B cell (primary cell): Measurements from ENCODE around the gene POLA2. TPM values are rescaled to one million over a fixed set of nuclear protein-coding genes. Genes with fewer than 3 reads are reported as not detected.

Experiments
- ATAC-seq: fragments of 200-7000 bp; cut with Tn5 transposase; one replicate; pipeline ENCODE4 v1.10.0; 2021; ENCODE audit warnings: low read depth, mild to moderate bottlenecking, moderate number of reproducible peaks, moderate library complexity
- CTCF ChIA-PET: fragments of 350-600 bp; sonication (Branson Sonifier 250); formaldehyde crosslinking; loops from one replicate; lab custom pipeline; 2021; ENCODE audit warnings: antibody characterized with exemption, inconsistent platforms; lab: Charles Lee
- POLR2A ChIA-PET: fragments of 350-600 bp; sonication (Branson Sonifier 250); formaldehyde crosslinking; loops from one replicate; lab custom pipeline; 2021; ENCODE audit warnings: antibody characterized with exemption; lab: Charles Lee
- DNase-seq: peaks from one replicate; pipeline ENCODE4 v3.0.0; 2013
- H2AFZ ChIP-seq: 2 replicates; pipeline ENCODE4 v1.6.1; 2012; ENCODE audit warnings: mild to moderate bottlenecking, low read depth, low read length; ENCODE audit not compliant: insufficient read depth, poor library complexity, severe bottlenecking
- H3K27ac ChIP-seq, 2 donors: 1 replicate in 1 of 2; 2 replicates in 1 of 2; pipeline ENCODE4 v1.5.1; 2012 to 2013; ENCODE audit warnings: low read length in 2 of 2, mild to moderate bottlenecking in 2 of 2, moderate library complexity in 1 of 2
- H3K27me3 ChIP-seq, 4 experiments: fragments of 200-600 bp in 1 of 4; sonication (generic) in 1 of 4; replicated peaks in 1 of 4; 1 replicate in 2 of 4; 2 replicates in 2 of 4; pipeline versions ENCODE4 v1.6.1 to v1.7.0; 2013 to 2016; ENCODE audit warnings: low read length in 3 of 4, mild to moderate bottlenecking in 2 of 4, mixed read lengths in 1 of 4, moderate library complexity in 1 of 4; ENCODE audit not compliant: insufficient read depth in 4 of 4, control insufficient read depth in 3 of 4; ENCODE audit errors: control extremely low read depth in 1 of 4
- H3K36me3 ChIP-seq, 2 experiments: replicated peaks in 1 of 2; 1 replicate in 1 of 2; 2 replicates in 1 of 2; pipeline versions ENCODE4 v1.6.1 to v1.7.1; 2013; ENCODE audit warnings: low read length in 1 of 2; ENCODE audit not compliant: insufficient read depth in 2 of 2, control insufficient read depth in 1 of 2; ENCODE audit errors: control extremely low read depth in 1 of 2, extremely low read depth in 1 of 2
- H3K4me1 ChIP-seq, 2 donors: fragments of 200-600 bp in 1 of 2; sonication (generic) in 1 of 2; 1 replicate in 1 of 2; 2 replicates in 1 of 2; pipeline versions ENCODE4 v1.5.1 to v1.6.1; 2013 to 2017; ENCODE audit warnings: low read length in 2 of 2; ENCODE audit not compliant: control insufficient read depth in 2 of 2, insufficient read depth in 2 of 2
- H3K4me2 ChIP-seq: replicated peaks from 2 replicates; pipeline ENCODE3; 2012; ENCODE audit warnings: mild to moderate bottlenecking, low read depth, low read length; ENCODE audit not compliant: poor library complexity, severe bottlenecking
- H3K4me3 ChIP-seq, 5 experiments: fragments of 200-600 bp in 1 of 5; sonication (generic) in 1 of 5; 1 replicate in 3 of 5; 2 replicates in 2 of 5; pipeline versions ENCODE4 v1.5.1 to v1.7.0; 2011 to 2016; ENCODE audit warnings: low read length in 4 of 5, mild to moderate bottlenecking in 4 of 5, low read depth in 2 of 5, control low read depth in 1 of 5, moderate library complexity in 1 of 5; ENCODE audit not compliant: insufficient read depth in 1 of 5; ENCODE audit errors: control extremely low read depth in 1 of 5, extremely low read depth in 1 of 5
- H3K79me2 ChIP-seq: fragments of 200-600 bp; sonication (generic); one replicate; pipeline ENCODE4 v1.6.0; 2016; ENCODE audit warnings: low read length; ENCODE audit not compliant: control insufficient read depth, insufficient read depth
- H3K9ac ChIP-seq: fragments of 200-600 bp; sonication (generic); 2 replicates; pipeline ENCODE4 v1.6.1; 2017; ENCODE audit warnings: mild to moderate bottlenecking, low read length, moderate library complexity
- H3K9me3 ChIP-seq, 3 donors: one replicate each; pipeline versions ENCODE4 v1.6.1 to v1.7.1; 2013; ENCODE audit warnings: low read length in 2 of 3; ENCODE audit not compliant: control insufficient read depth in 2 of 3, insufficient read depth in 1 of 3; ENCODE audit errors: control extremely low read depth in 1 of 3
- H4K20me1 ChIP-seq: 2 replicates; pipeline ENCODE4 v1.6.0; 2012; ENCODE audit warnings: mild to moderate bottlenecking, low read length; ENCODE audit not compliant: insufficient read depth, control insufficient read depth, poor library complexity, severe bottlenecking
- H3K27ac Mint-ChIP-seq: one replicate; pipeline ENCODE4 v1.8.0; 2021; ENCODE audit warnings: mixed read lengths
- H3K27me3 Mint-ChIP-seq: one replicate; pipeline ENCODE4 v1.8.0; 2021; ENCODE audit warnings: mixed read lengths
- H3K4me1 Mint-ChIP-seq: one replicate; pipeline ENCODE4 v1.8.0; 2021; ENCODE audit warnings: mixed read lengths
- H3K4me3 Mint-ChIP-seq: one replicate; pipeline ENCODE4 v1.8.0; 2021; ENCODE audit warnings: mixed read lengths
- H3K9me3 Mint-ChIP-seq: one replicate; pipeline ENCODE4 v1.8.0; 2022; ENCODE audit warnings: mixed read lengths; ENCODE audit not compliant: insufficient read depth
- CTCF ChIP-seq: fragments of 200-600 bp; IDR thresholded peaks from one replicate; pipeline ENCODE4 v1.8.0; 2022; ENCODE audit warnings: antibody characterized with exemption, mild to moderate bottlenecking
- EZH2 ChIP-seq: IDR thresholded peaks from 2 replicates; pipeline ENCODE4 v1.6.1; 2012; ENCODE audit warnings: borderline replicate concordance, low read depth, mild to moderate bottlenecking, moderate library complexity, low read length; ENCODE audit not compliant: insufficient read depth, poor library complexity, severe bottlenecking
- WGBS: methylation state at CpG from one replicate; pipeline ENCODE4 v1.1.5; 2013; ENCODE audit warnings: missing lambda C conversion rate; ENCODE audit not compliant: insufficient coverage; 5-methylcytosine and 5-hydroxymethylcytosine counted together
- intact Hi-C: fragments of 100-400 bp; cut with micrococcal nuclease; formaldehyde crosslinking; loops from one replicate; pipeline ENCODE4 v1.10.0; 2022
- polyA plus RNA-seq: library from polyadenylated mRNA; depleted of rRNA; stranded (reverse); fragments of >200 nt; gene quantifications from 2 replicates; pipeline ENCODE4 v1.2.3, GENCODE V29; 2012
- total RNA-seq, 2 donors: library from RNA; stranded (reverse); fragments of 120-200 nt in 1 of 2; gene quantifications; 1 replicate in 1 of 2; 2 replicates in 1 of 2; pipeline versions ENCODE4 v1.2.3 to v1.2.4, GENCODE V29; 2013 to 2022

Gene POLA2
- total and polyA plus RNA-seq, 2 donors (not counting 1 experiment from before 2014, with no cell fraction given), result 13.0 to 28.7 TPM

DNA sequence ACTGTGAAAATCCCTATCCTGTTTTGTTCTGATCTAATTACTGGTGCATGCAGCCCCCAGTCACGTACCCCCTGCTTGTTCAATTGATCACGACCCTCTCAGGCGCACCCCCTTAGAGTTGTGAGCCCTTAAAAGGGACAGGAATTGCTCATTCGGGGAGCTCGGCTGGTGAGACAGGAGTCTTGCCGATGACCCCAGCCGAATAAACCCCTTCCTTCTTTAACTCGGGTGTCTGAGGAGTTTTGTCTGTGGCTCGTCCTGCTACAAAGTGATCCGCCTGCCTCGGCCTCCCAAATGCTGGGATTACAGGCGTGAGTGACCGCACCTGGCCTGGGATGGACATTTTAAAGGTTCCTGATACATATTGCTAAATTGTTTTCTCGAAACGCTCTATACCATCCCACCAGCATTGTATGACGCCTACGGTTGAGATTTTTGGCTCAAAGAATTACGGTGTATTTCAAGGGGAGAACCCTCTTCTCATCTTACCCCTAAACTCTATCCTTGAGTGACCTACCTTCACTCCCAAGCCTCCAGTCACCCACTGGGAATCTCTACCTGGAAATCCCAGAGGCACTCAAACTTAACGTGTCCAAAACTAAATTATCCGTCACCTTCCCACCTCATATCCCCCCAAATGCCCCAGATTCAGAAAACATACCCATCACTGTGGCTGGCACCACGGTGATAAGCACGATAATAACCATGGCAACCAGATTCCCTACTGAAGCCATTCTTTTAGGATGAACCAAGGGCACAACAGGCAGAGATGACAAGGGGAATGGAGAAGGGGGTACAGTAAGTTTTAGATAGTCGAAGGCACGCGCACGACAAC, 789 bp upstream of the POLA2 start:
- H3K27me3 Mint-ChIP-seq, result no peaks in the 10 kb centered on the region
- H3K4me1 Mint-ChIP-seq, result peaks cover 20% of the 10 kb centered on the region
- POLR2A ChIA-PET, result interaction anchor here (0.5 to 1.2 kb wide), 4 partner anchors 73 to 1031 kb away, joined by 3 to 4 read pairs (median 4); partner anchors contain the start of genes DNAJC4, DPF2 and ZNHIT2
- H3K4me1 ChIP-seq, result peaks cover 11 to 18% of the 10 kb centered on the region in 2 donors
- H3K4me3 Mint-ChIP-seq, result peak overlapping the region; percentile 94
- peaks cover 27% of the 10 kb centered on the region for H3K79me2 ChIP-seq
- H4K20me1 ChIP-seq, result no peaks in the 10 kb centered on the region
- DNase-seq (no peak), ATAC-seq (no peak)
- peaks cover 0 to 2% of the 10 kb centered on the region in 2 experiments for H3K36me3 ChIP-seq
- no peaks in the 10 kb centered on the region for H3K9me3 ChIP-seq
- peak overlapping the region; percentile 85 to 97 (median 94) for H3K4me3 ChIP-seq
- H3K9ac ChIP-seq, result peak overlapping the region; percentile 89
- H3K27ac ChIP-seq, result peak overlapping the region; percentile 88 to 91
- H3K27ac Mint-ChIP-seq, result peak overlapping the region; percentile 99
- 70% methylated on average over 21 of the region's 26 CpGs for WGBS
- CTCF ChIA-PET, result interaction anchor here (1.0 to 2.3 kb wide), 6 partner anchors 14 to 247 kb away, joined by 3 to 10 read pairs (median 6); partner anchors contain the start of genes ARL2 and DPF2
- no peaks in the 10 kb centered on the region for H3K27me3 ChIP-seq
- peak overlapping the region; percentile 96 for H2AFZ ChIP-seq
- intact Hi-C loops, result loop anchor here (1.0 to 5.0 kb wide), 4 partner anchors 56 to 247 kb away; partner anchors contain the start of genes ARL2, DPF2 and TM7SF2
- peak overlapping the region; percentile 81 for H3K4me2 ChIP-seq
- TF ChIP-seq CTCF (no peak), EZH2 (no peak)
- no peaks in the 10 kb centered on the region for H3K9me3 Mint-ChIP-seq
